A549 (cell line): Measurements from ENCODE around the gene ZC3H13. TPM values are rescaled to one million over a fixed set of nuclear protein-coding genes. Genes with fewer than 3 reads are reported as not detected.
"Not testable (repeated sequence)": the region's sequence is repeated elsewhere in the genome, so short reads cannot be mapped to it uniquely, and the experiment has no call there.

Experiments used
- ATAC-seq, 2 experiments: fragments of 200-7000 bp in 1 of 2; fragments of >200 bp in 1 of 2; cut with Nextera tagmentation in 1 of 2; cut with Tn5 transposase in 1 of 2; 3 replicates each; pipeline versions ENCODE4 v1.8.0 to v1.9.1; 2018 to 2020; ENCODE audit warnings: mild to moderate bottlenecking in 1 of 2, moderate library complexity in 1 of 2
- CTCF ChIA-PET: fragments of 300-600 bp; sonication (Branson Sonifier 250); formaldehyde crosslinking; extraction: SDS; loops from one replicate; lab custom pipeline; 2021; ENCODE audit warnings: antibody characterized with exemption, inconsistent platforms; lab: Yijun Ruan, JAX
- POLR2A ChIA-PET: fragments of 350-600 bp; formaldehyde crosslinking; extraction: SDS; loops from one replicate; lab custom pipeline; 2021; ENCODE audit warnings: antibody characterized with exemption, inconsistent platforms; lab: Yijun Ruan, JAX
- DNase-seq, 2 experiments: peaks; one replicate each; pipeline versions ENCODE4 v3.0.0 to v3.0.0-alpha.2; 2011 to 2016; ENCODE audit warnings: low read depth in 1 of 2, low spot score in 1 of 2
- FAIRE-seq: peaks from 2 replicates; lab custom pipeline; 2011; peaks lifted over from hg19 to GRCh38; lab: Jason Lieb, UNC
- H3K27ac ChIP-seq, 2 experiments: fragments of >200 bp; sonication (Bioruptor Twin); formaldehyde crosslinking; 3 replicates each; pipeline ENCODE4 v1.5.1; 2016 to 2017
- H3K4me1 ChIP-seq: fragments of >200 bp; sonication (Bioruptor Twin); formaldehyde crosslinking; 3 replicates; pipeline ENCODE4 v1.6.1; 2016
- H3K4me2 ChIP-seq: fragments of >200 bp; sonication (Bioruptor Twin); formaldehyde crosslinking; 3 replicates; pipeline ENCODE4 v1.6.1; 2016
- H3K4me3 ChIP-seq: fragments of >200 bp; sonication (Bioruptor Twin); formaldehyde crosslinking; 3 replicates; pipeline ENCODE4 v1.5.1; 2016
- H3K9me3 ChIP-seq: fragments of >200 bp; sonication (Bioruptor Twin); formaldehyde crosslinking; 3 replicates; pipeline ENCODE4 v1.6.1; 2016
- CEBPB ChIP-seq, 2 experiments: fragments of >200 bp in 1 of 2; sonication (Bioruptor Twin) in 1 of 2; formaldehyde crosslinking in 1 of 2; IDR thresholded peaks; 2 replicates each; pipeline ENCODE4 v1.6.1; 2012 to 2016
- CHD2 ChIP-seq: fragments of 150-350 bp; IDR thresholded peaks from 2 replicates; pipeline ENCODE4 v1.6.1; 2014; ENCODE audit warnings: low read length; ENCODE audit not compliant: partially characterized antibody
- EHMT2 ChIP-seq: fragments of 200-600 bp; sonication (generic); IDR thresholded peaks from 2 replicates; pipeline ENCODE4 v1.6.1; 2016; ENCODE audit warnings: antibody characterized with exemption, low read depth, mild to moderate bottlenecking, moderate library complexity
- ESRRA ChIP-seq: fragments of 150-350 bp; IDR thresholded peaks from 2 replicates; pipeline ENCODE4 v1.6.1; 2014; ENCODE audit warnings: mild to moderate bottlenecking, low read length, borderline replicate concordance
- FOSB ChIP-seq: fragments of 250-450 bp; sonication (Bioruptor Pico); IDR thresholded peaks from 2 replicates; pipeline ENCODE4 v1.5.0; 2020; ENCODE audit warnings: mild to moderate bottlenecking, moderate library complexity
- JUN ChIP-seq, 2 experiments: fragments of >200 bp; sonication (Bioruptor Twin); formaldehyde crosslinking; IDR thresholded peaks; 2 replicates in 1 of 2; 3 replicates in 1 of 2; pipeline ENCODE4 v1.6.1; 2016 to 2017
- KDM1A ChIP-seq: fragments of 200-600 bp; sonication (generic); IDR thresholded peaks from 2 replicates; pipeline ENCODE4 v1.6.1; 2016; ENCODE audit warnings: low read depth, mild to moderate bottlenecking
- NPAS2 ChIP-seq: fragments of 250-450 bp; sonication (Bioruptor Pico); IDR thresholded peaks from 2 replicates; pipeline ENCODE4 v1.8.0; 2022; ENCODE audit warnings: mild to moderate bottlenecking, moderate library complexity, borderline replicate concordance
- POLR2A ChIP-seq: IDR thresholded peaks from 2 replicates; pipeline ENCODE4 v1.6.1; 2012; ENCODE audit warnings: mild to moderate bottlenecking, low read length
- RFX5 ChIP-seq: fragments of 450-650 bp; IDR thresholded peaks from 2 replicates; pipeline ENCODE4 v1.7.1; 2014; ENCODE audit warnings: antibody characterized with exemption, mild to moderate bottlenecking, moderate library complexity
- SMC3 ChIP-seq: fragments of >200 bp; sonication (Bioruptor Twin); formaldehyde crosslinking; IDR thresholded peaks from 3 replicates; pipeline ENCODE4 v1.6.1; 2018; ENCODE audit warnings: inconsistent platforms
- SREBF2 ChIP-seq: fragments of 450-650 bp; IDR thresholded peaks from 2 replicates; pipeline ENCODE4 v1.6.1; 2014; ENCODE audit warnings: mild to moderate bottlenecking, moderate library complexity
- TP53 ChIP-seq: fragments of 250-450 bp; sonication (Bioruptor Pico); IDR thresholded peaks from 2 replicates; pipeline ENCODE4 v1.5.0; 2021; ENCODE audit warnings: mild to moderate bottlenecking, moderate library complexity
- WGBS: methylation state at CpG from one replicate; pipeline ENCODE4 v1.1.6; 2017; ENCODE audit errors: missing lambda C conversion rate; 5-methylcytosine and 5-hydroxymethylcytosine counted together
- polyA plus RNA-seq, 4 experiments: library from polyadenylated mRNA; depleted of rRNA in 3 of 4; stranded (reverse); fragments of >200 nt; fragmentation: RNase III in 1 of 4; extraction: RNeasy Plus Mini Kit Qiagen cat#74134 plus additional on column Dnase treatment in 1 of 4; gene quantifications; 2 replicates in 3 of 4; 3 replicates in 1 of 4; pipeline ENCODE4 v1.2.3, GENCODE V29; 2011 to 2017
- TF ChIP-seq, protein P1 (sequence below): IDR thresholded peaks from 2 replicates; pipeline ENCODE4 v1.6.1; 2012
- TF ChIP-seq, protein P2 (sequence below): fragments of 200-600 bp; sonication (generic); IDR thresholded peaks from 2 replicates; pipeline ENCODE4 v1.6.1; 2016; ENCODE audit warnings: antibody characterized with exemption, mild to moderate bottlenecking, moderate library complexity
- TF ChIP-seq, protein P3 (sequence below): fragments of 150-350 bp; IDR thresholded peaks from 2 replicates; pipeline ENCODE4 v1.6.1; 2014; ENCODE audit warnings: low read depth, mild to moderate bottlenecking, low read length
- TF ChIP-seq, protein P4 (sequence below): fragments of >200 bp; sonication (Bioruptor Twin); formaldehyde crosslinking; IDR thresholded peaks from 3 replicates; pipeline ENCODE4 v1.6.1; 2016
- TF ChIP-seq, protein P5 (sequence below): fragments of 450-650 bp; IDR thresholded peaks from 2 replicates; pipeline ENCODE4 v1.6.1; 2014; ENCODE audit warnings: antibody characterized with exemption
- TF ChIP-seq, protein P6 (sequence below): fragments of 250-450 bp; sonication (Bioruptor Pico); IDR thresholded peaks from 2 replicates; pipeline ENCODE4 v1.5.0; 2020; ENCODE audit warnings: low read depth, mild to moderate bottlenecking, moderate library complexity
- TF ChIP-seq, protein P7 (sequence below): fragments of 250-450 bp; sonication (Bioruptor Pico); IDR thresholded peaks from 2 replicates; pipeline ENCODE4 v1.5.0; 2021; ENCODE audit warnings: mild to moderate bottlenecking, moderate library complexity, borderline replicate concordance

Gene ZC3H13
- polyA plus RNA-seq, 2 of the 4 experiments (the other 2 are of a cell fraction): 9.5 to 17.5 TPM

DNA sequence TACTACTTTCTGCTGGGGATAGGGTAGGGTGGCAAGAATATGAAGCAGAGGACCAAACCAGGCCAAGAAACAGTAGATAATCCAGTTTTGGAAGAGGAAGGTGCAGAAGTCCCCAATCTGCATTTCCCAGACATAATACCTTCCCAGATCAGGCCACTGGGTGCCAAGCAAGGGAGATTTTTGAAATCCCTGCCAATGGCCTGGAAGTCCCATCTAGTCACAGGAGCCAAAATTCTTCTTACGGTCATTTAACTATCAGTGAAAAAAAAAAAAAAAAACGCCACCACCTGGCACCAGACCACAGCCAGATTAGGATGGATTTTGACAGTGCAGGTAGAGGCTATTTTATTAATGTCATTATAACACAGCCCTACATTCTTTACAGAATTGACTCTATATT, 57.8 kb downstream of the ZC3H13 start:
- CTCF ChIA-PET: no interaction called here
- TF ChIP-seq JUN (IDR thresholded peaks at IDR 0.05) (no peak), POLR2A (no peak), SMC3 (no peak), EHMT2 (no peak)
- Histone ChIP-seq H3K4me1 (no peaks in the 10 kb centered on the region), H3K27ac (no peak overlapping the region), H3K9me3 (no peaks in the 10 kb centered on the region), H3K4me2 (no peak overlapping the region), H3K4me3 (no peak overlapping the region)
- 87% methylated on average over 2 of the region's 2 CpGs for WGBS
- POLR2A ChIA-PET: no interaction called here
- DNase-seq (no peak), FAIRE-seq (no peak), ATAC-seq (no peak)

DNA sequence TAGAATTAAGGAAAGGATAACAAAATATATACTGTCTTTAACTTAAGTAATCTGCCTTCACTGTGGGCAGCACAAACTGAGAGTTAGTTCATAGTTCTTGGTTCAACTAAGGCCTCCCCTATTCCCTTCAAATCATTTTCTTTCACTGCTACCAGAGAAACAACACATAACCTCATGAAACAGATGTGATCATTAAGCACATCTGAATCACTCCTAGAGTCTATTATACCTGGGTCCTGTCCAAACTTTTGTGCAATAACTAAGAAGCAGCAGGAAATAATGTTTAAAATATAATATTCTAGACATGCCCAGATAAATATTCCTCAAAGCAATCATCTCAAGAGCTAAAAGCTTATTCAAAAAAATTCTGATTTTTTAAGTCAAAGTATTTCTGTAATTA, 62.9 kb downstream of the ZC3H13 start:
- no peaks in the 10 kb centered on the region for H3K4me1 ChIP-seq
- TF ChIP-seq, protein P1, sequence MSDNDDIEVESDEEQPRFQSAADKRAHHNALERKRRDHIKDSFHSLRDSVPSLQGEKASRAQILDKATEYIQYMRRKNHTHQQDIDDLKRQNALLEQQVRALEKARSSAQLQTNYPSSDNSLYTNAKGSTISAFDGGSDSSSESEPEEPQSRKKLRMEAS: no peak
- TF ChIP-seq SMC3 (no peak), TP53 (CRISPR knock-in tag) (no peak), CHD2 (no peak), SREBF2 (no peak), FOSB (CRISPR knock-in tag) (no peak), KDM1A (no peak), ESRRA (no peak)
- TF ChIP-seq, protein P2, sequence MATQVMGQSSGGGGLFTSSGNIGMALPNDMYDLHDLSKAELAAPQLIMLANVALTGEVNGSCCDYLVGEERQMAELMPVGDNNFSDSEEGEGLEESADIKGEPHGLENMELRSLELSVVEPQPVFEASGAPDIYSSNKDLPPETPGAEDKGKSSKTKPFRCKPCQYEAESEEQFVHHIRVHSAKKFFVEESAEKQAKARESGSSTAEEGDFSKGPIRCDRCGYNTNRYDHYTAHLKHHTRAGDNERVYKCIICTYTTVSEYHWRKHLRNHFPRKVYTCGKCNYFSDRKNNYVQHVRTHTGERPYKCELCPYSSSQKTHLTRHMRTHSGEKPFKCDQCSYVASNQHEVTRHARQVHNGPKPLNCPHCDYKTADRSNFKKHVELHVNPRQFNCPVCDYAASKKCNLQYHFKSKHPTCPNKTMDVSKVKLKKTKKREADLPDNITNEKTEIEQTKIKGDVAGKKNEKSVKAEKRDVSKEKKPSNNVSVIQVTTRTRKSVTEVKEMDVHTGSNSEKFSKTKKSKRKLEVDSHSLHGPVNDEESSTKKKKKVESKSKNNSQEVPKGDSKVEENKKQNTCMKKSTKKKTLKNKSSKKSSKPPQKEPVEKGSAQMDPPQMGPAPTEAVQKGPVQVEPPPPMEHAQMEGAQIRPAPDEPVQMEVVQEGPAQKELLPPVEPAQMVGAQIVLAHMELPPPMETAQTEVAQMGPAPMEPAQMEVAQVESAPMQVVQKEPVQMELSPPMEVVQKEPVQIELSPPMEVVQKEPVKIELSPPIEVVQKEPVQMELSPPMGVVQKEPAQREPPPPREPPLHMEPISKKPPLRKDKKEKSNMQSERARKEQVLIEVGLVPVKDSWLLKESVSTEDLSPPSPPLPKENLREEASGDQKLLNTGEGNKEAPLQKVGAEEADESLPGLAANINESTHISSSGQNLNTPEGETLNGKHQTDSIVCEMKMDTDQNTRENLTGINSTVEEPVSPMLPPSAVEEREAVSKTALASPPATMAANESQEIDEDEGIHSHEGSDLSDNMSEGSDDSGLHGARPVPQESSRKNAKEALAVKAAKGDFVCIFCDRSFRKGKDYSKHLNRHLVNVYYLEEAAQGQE: no peak
- TF ChIP-seq, protein P3, sequence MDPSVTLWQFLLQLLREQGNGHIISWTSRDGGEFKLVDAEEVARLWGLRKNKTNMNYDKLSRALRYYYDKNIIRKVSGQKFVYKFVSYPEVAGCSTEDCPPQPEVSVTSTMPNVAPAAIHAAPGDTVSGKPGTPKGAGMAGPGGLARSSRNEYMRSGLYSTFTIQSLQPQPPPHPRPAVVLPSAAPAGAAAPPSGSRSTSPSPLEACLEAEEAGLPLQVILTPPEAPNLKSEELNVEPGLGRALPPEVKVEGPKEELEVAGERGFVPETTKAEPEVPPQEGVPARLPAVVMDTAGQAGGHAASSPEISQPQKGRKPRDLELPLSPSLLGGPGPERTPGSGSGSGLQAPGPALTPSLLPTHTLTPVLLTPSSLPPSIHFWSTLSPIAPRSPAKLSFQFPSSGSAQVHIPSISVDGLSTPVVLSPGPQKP: no peak
- TF ChIP-seq, all 56 proteins: peak for 0
- Histone ChIP-seq H3K4me2 (no peak overlapping the region), H3K9me3 (no peaks in the 10 kb centered on the region), H3K4me3 (no peak overlapping the region), H3K27ac (no peak overlapping the region)
- ChIA-PET CTCF (interaction anchor here (1.0 kb wide), 1 partner anchor 38 kb away, joined by 3 read pairs; no protein-coding TSS in a partner anchor), POLR2A (no interaction called here)
- no peak for FAIRE-seq
- no peak for ATAC-seq
- DNase-seq: no peak

DNA sequence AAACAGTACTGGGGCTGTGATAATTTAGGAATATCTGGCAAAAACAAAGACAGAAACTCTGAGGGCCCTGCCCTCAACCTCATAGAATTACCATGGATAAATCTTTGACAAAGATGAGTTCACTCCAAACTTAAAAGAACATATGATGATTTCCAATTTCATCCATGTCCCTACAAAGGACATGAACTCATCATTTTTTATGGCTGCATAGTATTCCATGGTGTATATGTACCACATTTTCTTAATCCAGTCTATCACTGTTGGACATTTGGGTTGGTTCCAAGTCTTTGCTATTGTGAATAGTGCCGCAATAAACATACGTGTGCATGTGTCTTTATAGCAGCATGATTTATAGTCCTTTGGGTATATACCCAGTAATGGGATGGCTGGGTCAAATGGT, 71.4 kb downstream of the ZC3H13 start:
- DNase-seq, CTCF ChIA-PET, ATAC-seq, H3K4me1 ChIP-seq, H3K9me3 ChIP-seq, H3K27ac ChIP-seq, H3K4me2 ChIP-seq, H3K4me3 ChIP-seq, POLR2A ChIA-PET, FAIRE-seq: not testable (repeated sequence)
- WGBS: no CpG with 5 or more reads among the region's 2 CpGs

DNA sequence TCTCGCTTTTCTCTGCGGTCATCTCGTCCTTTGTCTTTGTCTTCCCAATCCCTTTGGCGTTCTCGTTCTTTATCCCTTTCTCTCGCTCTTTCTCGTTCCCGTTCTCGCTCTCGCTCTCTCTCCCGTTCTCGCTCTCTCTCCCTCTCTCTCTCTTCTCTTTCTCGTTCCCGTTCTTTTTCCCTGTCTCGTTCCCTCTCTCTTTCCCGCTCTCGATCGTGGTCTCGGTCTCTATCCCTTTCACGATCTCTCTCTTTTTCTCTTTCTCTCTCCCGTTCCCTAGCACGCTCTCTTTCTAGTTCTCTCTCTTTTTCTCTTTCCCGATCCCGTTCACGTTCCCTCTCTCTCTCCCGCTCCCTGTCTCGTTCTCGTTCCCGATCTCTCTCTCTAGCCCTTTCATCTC, 77.2 kb downstream of the ZC3H13 start:
- 97% methylated on average over 29 of the region's 29 CpGs for WGBS

More for the DNA sequence above, 77.2 kb downstream of the ZC3H13 start:
- no peak overlapping the region for H3K27ac ChIP-seq
- DNase-seq (no peak), ATAC-seq (no peak), FAIRE-seq (no peak)
- no peaks in the 10 kb centered on the region for H3K4me1 ChIP-seq
- no peaks in the 10 kb centered on the region for H3K9me3 ChIP-seq
- ChIA-PET CTCF (no interaction called here), POLR2A (no interaction called here)
- TF ChIP-seq, protein P4, sequence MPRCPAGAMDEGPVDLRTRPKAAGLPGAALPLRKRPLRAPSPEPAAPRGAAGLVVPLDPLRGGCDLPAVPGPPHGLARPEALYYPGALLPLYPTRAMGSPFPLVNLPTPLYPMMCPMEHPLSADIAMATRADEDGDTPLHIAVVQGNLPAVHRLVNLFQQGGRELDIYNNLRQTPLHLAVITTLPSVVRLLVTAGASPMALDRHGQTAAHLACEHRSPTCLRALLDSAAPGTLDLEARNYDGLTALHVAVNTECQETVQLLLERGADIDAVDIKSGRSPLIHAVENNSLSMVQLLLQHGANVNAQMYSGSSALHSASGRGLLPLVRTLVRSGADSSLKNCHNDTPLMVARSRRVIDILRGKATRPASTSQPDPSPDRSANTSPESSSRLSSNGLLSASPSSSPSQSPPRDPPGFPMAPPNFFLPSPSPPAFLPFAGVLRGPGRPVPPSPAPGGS: no peak
- TF ChIP-seq, protein P5, sequence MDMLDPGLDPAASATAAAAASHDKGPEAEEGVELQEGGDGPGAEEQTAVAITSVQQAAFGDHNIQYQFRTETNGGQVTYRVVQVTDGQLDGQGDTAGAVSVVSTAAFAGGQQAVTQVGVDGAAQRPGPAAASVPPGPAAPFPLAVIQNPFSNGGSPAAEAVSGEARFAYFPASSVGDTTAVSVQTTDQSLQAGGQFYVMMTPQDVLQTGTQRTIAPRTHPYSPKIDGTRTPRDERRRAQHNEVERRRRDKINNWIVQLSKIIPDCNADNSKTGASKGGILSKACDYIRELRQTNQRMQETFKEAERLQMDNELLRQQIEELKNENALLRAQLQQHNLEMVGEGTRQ: no peak
- no peak for TF ChIP-seq JUN (IDR thresholded peaks at IDR 0.05)
- TF ChIP-seq, protein P6, sequence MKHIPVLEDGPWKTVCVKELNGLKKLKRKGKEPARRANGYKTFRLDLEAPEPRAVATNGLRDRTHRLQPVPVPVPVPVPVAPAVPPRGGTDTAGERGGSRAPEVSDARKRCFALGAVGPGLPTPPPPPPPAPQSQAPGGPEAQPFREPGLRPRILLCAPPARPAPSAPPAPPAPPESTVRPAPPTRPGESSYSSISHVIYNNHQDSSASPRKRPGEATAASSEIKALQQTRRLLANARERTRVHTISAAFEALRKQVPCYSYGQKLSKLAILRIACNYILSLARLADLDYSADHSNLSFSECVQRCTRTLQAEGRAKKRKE (CRISPR knock-in tag): no peak
- TF ChIP-seq, protein P7, sequence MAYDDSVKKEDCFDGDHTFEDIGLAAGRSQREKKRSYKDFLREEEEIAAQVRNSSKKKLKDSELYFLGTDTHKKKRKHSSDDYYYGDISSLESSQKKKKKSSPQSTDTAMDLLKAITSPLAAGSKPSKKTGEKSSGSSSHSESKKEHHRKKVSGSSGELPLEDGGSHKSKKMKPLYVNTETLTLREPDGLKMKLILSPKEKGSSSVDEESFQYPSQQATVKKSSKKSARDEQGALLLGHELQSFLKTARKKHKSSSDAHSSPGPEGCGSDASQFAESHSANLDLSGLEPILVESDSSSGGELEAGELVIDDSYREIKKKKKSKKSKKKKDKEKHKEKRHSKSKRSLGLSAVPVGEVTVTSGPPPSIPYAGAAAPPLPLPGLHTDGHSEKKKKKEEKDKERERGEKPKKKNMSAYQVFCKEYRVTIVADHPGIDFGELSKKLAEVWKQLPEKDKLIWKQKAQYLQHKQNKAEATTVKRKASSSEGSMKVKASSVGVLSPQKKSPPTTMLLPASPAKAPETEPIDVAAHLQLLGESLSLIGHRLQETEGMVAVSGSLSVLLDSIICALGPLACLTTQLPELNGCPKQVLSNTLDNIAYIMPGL (CRISPR knock-in tag): no peak
- no peak for TF ChIP-seq RFX5
- no peak for TF ChIP-seq CEBPB (IDR thresholded peaks at IDR 0.05)
- TF ChIP-seq NPAS2 (CRISPR knock-in tag): no peak
- H3K4me3 ChIP-seq: no peak overlapping the region
- H3K4me2 ChIP-seq: no peak overlapping the region
